Panc1 (cell line): ENCODE measurements around the gene CRISPLD2.

Experiments
- POLR2AphosphoS5 ChIP-seq: IDR thresholded peaks from 2 replicates; pipeline ENCODE4 v1.6.1; 2012; ENCODE audit warnings: mild to moderate bottlenecking, low read depth, low read length, moderate library complexity
- TF ChIP-seq, protein P1 (sequence below): fragments of 450-650 bp; IDR thresholded peaks from 2 replicates; pipeline ENCODE4 v1.5.1; 2017; ENCODE audit warnings: mild to moderate bottlenecking

DNA sequence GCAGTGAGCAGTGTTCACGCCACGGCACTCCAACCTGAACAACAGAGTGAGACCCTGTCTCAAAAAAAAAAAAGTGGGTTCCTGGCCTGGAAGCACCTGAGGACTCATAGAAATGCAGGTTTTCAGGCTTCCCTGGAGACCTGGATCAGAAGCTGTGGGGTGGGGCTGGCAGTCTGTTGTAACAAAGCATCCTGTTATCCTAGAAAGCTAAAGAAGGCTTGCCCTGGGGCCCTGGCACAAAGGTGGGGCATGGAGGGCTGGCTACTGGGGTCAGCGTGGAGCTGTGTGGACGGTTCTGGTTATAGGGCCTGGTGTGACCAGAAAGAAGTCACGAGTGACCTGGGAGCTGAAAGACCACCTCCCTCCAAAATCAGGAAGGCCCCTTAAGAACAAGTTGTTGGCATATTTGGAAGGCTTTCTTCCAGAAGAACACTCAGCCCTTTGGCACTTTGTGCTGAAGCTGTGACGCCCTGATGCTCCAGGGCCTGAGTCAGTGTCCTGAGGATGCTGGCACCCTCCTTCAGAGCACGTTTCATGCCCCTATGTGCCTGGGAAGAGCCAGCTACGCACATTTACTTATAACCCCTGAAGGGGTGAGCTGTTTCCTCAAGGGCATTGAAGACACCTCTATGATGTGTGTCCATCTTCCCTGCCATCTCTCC lies 6.2 kb downstream of the CRISPLD2 start:
- TF ChIP-seq, protein P1, sequence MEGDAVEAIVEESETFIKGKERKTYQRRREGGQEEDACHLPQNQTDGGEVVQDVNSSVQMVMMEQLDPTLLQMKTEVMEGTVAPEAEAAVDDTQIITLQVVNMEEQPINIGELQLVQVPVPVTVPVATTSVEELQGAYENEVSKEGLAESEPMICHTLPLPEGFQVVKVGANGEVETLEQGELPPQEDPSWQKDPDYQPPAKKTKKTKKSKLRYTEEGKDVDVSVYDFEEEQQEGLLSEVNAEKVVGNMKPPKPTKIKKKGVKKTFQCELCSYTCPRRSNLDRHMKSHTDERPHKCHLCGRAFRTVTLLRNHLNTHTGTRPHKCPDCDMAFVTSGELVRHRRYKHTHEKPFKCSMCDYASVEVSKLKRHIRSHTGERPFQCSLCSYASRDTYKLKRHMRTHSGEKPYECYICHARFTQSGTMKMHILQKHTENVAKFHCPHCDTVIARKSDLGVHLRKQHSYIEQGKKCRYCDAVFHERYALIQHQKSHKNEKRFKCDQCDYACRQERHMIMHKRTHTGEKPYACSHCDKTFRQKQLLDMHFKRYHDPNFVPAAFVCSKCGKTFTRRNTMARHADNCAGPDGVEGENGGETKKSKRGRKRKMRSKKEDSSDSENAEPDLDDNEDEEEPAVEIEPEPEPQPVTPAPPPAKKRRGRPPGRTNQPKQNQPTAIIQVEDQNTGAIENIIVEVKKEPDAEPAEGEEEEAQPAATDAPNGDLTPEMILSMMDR = no peak
- TF ChIP-seq POLR2AphosphoS5 = no peak
